ENCODE measurements around the gene HNRNPA3. TPM values are rescaled to one million over a fixed set of nuclear protein-coding genes. Genes with fewer than 3 reads are reported as not detected.

The HNRNPA3 gene
- total and polyA plus RNA-seq, 10 of the 15 experiments (the other 5 are each of a cell fraction or from before 2014, with no cell fraction given), result 40.4 to 343 (median 206) TPM

DNA sequence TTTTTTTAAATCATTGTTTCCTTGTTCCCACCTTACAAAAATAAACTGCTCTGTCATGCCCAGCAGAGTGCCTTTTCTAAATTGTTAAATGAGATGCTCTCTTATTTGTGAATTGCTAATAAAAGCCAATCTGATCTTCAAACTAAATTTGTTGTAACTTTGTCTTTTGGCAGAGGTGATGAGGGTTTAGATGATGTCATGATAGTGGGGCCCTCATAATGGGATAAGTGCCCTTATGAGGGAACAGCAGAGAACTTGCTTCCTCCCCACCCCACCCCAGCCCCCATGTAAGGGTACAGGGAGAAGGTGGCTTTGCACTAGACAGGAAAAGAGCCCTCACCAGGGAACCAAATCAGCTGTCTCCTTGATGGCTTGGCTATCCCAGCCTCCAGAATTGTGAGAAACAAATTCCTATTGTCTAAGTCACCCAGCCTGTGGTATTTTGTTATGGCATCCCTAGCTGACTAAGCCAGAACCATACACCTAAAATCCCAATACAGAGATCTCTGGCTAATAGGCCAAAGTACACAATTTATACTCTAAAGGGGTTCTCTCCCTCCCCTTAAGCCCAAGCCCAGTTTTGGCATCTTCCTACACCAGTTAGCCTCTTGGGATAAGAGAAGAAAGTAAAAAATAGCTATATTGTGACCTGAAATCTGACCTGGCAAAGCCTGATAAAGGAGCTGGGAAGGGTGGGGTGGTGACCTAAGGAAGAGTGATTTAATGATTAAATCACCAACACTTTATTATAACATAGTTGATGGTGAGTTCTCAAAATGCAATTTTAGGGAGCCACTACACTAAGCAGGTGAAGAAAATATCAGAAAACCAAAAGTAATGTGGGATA, 40.3 kb upstream of the HNRNPA3 start:
- DNase-seq (ENCODE audit: low read depth, low spot score) (no peak), FAIRE-seq (no peak), ATAC-seq (no peak)
- Histone ChIP-seq H3K9me3 (replicated peaks; ENCODE audit: control insufficient read depth, insufficient read depth, low read length) (no peaks in the 10 kb centered on the region; the same call in 2 of the 3 replicates), H3K4me2 (ENCODE audit: control insufficient read depth, insufficient read depth) (no peak overlapping the region), H3K79me2 (ENCODE audit: control insufficient read depth, insufficient read depth, low read length) (no peaks in the 10 kb centered on the region), H3K4me3 (no peak overlapping the region), H3K4me1 (ENCODE audit: control insufficient read depth, insufficient read depth, low read length) (peaks cover 22% of the 10 kb centered on the region), H3K27me3 (replicated peaks in 1 of 2; ENCODE audit: control insufficient read depth in 2 of 2, insufficient read depth in 2 of 2, low read length in 1 of 2) (no peaks in the 10 kb centered on the region), H3K27ac (ENCODE audit: control insufficient read depth, insufficient read depth) (no peak overlapping the region), H3K9ac (ENCODE audit: control insufficient read depth, insufficient read depth, low read length) (no peak overlapping the region), H4K20me1 (ENCODE audit: control insufficient read depth, insufficient read depth) (no peaks in the 10 kb centered on the region), H2AFZ (ENCODE audit: control insufficient read depth, low read depth, low read length) (no peak overlapping the region), H3K36me3 (ENCODE audit: control insufficient read depth in 2 of 2, insufficient read depth in 2 of 2, low read length in 1 of 2) (no peaks in the 10 kb centered on the region)
- TF ChIP-seq ATF7 (IDR thresholded peaks at IDR 0.05; ENCODE audit: low read depth) (peak; percentile 32; the same call in 1 of the 2 replicates), CHD2 (IDR thresholded peaks at IDR 0.05; ENCODE audit: borderline replicate concordance, low read depth, low read length) (no peak)
- POLR2A ChIA-PET, result interaction anchor here (0.5 to 1.0 kb wide), 2 partner anchors 29 to 60 kb away, joined by 3 read pairs; no protein-coding TSS in a partner anchor
- SMC1A ChIA-PET (ENCODE audit: uncharacterized antibody, unreplicated experiment), result interaction anchor here (1.2 to 1.7 kb wide), 4 partner anchors 12 to 39 kb away, joined by 3 to 11 read pairs (median 3); no protein-coding TSS in a partner anchor
- in situ Hi-C loops (cut with MboI) (no loop called here), intact Hi-C loops (cut with micrococcal nuclease; ENCODE audit: unreplicated experiment) (no loop called here)
- BruUV-seq (replicated peaks), result no TSS peak
- CTCF ChIA-PET, result interaction anchor here (0.9 to 1.9 kb wide), 5 partner anchors 8 to 432 kb away, joined by 3 to 11 read pairs (median 3); no protein-coding TSS in a partner anchor
- RAD21 ChIA-PET (ENCODE audit: unreplicated experiment), result interaction anchor here (0.8 to 1.5 kb wide), 4 partner anchors 24 to 92 kb away, joined by 3 to 4 read pairs (median 4); partner anchors contain the start of gene NFE2L2

DNA sequence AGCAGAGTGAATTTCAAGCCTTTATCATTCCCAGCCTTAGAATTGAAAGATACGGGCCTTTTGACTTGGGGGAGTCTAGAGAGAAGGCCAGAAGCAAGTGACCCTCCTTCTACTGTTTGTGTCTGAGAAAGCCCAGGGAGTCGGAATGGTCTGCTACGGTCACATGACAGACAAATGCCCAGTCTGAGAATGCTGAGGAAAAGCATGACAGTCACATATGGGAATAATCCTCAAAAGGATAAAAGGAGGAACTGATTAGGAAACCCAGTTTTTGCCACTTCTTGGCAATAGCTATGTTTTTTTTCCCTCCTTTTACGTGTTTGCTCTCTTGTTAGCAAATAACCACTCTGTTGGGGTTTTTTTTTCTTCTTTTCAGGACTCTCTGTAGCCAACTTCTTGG, 38.1 kb upstream of the HNRNPA3 start:
- no peak overlapping the region for H3K9ac ChIP-seq (ENCODE audit: control insufficient read depth, insufficient read depth, low read length)
- BruUV-seq (replicated peaks), result no TSS peak
- 83% methylated on average over 4 of the region's 4 CpGs for WGBS (ENCODE audit: insufficient coverage, insufficient replicate concordance, low lambda C conversion rate, missing lambda C conversion rate)
- H3K4me1 ChIP-seq (ENCODE audit: control insufficient read depth, insufficient read depth, low read length), result peaks cover 16% of the 10 kb centered on the region
- no peaks in the 10 kb centered on the region for H3K79me2 ChIP-seq (ENCODE audit: control insufficient read depth, insufficient read depth, low read length)
- H3K27me3 ChIP-seq (replicated peaks in 1 of 2; ENCODE audit: control insufficient read depth in 2 of 2, insufficient read depth in 2 of 2, low read length in 1 of 2), result no peaks in the 10 kb centered on the region
- ChIA-PET POLR2A (no interaction called here), SMC1A (ENCODE audit: uncharacterized antibody, unreplicated experiment) (interaction anchor here (1.0 to 1.5 kb wide), 2 partner anchors 9 to 21 kb away, joined by 3 to 4 read pairs; no protein-coding TSS in a partner anchor), RAD21 (ENCODE audit: unreplicated experiment) (no interaction called here), CTCF (interaction anchor here (2.2 to 2.8 kb wide), 3 partner anchors 9 to 20 kb away, joined by 8 to 10 read pairs (median 10); no protein-coding TSS in a partner anchor)
- no peak overlapping the region for H2AFZ ChIP-seq (ENCODE audit: control insufficient read depth, low read depth, low read length)
- no peaks in the 10 kb centered on the region for H4K20me1 ChIP-seq (ENCODE audit: control insufficient read depth, insufficient read depth)
- H3K4me2 ChIP-seq (ENCODE audit: control insufficient read depth, insufficient read depth), result no peak overlapping the region
- no peaks in the 10 kb centered on the region for H3K36me3 ChIP-seq (ENCODE audit: control insufficient read depth in 2 of 2, insufficient read depth in 2 of 2, low read length in 1 of 2)
- H3K27ac ChIP-seq (ENCODE audit: control insufficient read depth, insufficient read depth), result no peak overlapping the region
- no peak for ATAC-seq
- in situ Hi-C loops (cut with MboI), result no loop called here
- H3K9me3 ChIP-seq (replicated peaks; ENCODE audit: control insufficient read depth, insufficient read depth, low read length), result no peaks in the 10 kb centered on the region; the same call in 2 of the 3 replicates
- FAIRE-seq, result no peak
- no peak overlapping the region for H3K4me3 ChIP-seq
- TF ChIP-seq CBX3 (IDR thresholded peaks at IDR 0.05; ENCODE audit: borderline replicate concordance, low read depth) (no peak), SMC3 (IDR thresholded peaks at IDR 0.05; ENCODE audit: borderline replicate concordance, low read length) (no peak), RELA (IDR thresholded peaks at IDR 0.05; ENCODE audit: borderline replicate concordance, partially characterized antibody) (no peak), SREBF1 (IDR thresholded peaks at IDR 0.05; ENCODE audit: low read length) (no peak), RAD21 (IDR thresholded peaks at IDR 0.05; ENCODE audit: insufficient read depth, low read depth, low read length) (no peak), YBX1 (IDR thresholded peaks at IDR 0.05) (no peak), SIN3A (IDR thresholded peaks at IDR 0.05; ENCODE audit: low read depth, low read length) (no peak)
- TF ChIP-seq, protein P1, sequence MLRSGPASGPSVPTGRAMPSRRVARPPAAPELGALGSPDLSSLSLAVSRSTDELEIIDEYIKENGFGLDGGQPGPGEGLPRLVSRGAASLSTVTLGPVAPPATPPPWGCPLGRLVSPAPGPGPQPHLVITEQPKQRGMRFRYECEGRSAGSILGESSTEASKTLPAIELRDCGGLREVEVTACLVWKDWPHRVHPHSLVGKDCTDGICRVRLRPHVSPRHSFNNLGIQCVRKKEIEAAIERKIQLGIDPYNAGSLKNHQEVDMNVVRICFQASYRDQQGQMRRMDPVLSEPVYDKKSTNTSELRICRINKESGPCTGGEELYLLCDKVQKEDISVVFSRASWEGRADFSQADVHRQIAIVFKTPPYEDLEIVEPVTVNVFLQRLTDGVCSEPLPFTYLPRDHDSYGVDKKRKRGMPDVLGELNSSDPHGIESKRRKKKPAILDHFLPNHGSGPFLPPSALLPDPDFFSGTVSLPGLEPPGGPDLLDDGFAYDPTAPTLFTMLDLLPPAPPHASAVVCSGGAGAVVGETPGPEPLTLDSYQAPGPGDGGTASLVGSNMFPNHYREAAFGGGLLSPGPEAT (IDR thresholded peaks at IDR 0.05; ENCODE audit: low read depth), result no peak
- no peak for DNase-seq (ENCODE audit: low read depth, low spot score)
- intact Hi-C loops (cut with micrococcal nuclease; ENCODE audit: unreplicated experiment), result no loop called here
